Epithelial cell of esophagus (primary cell): ENCODE data around the gene TRABD.
"Not testable (repeated sequence)": the region's sequence is repeated elsewhere in the genome, so short reads cannot be mapped to it uniquely, and the experiment has no call there.

Experiments used
- DNase-seq: peaks from one replicate; pipeline ENCODE4 v3.0.0; 2010; ENCODE audit warnings: low read depth
- H3K4me3 ChIP-seq: 2 replicates; pipeline ENCODE4 v1.5.1; 2011; ENCODE audit warnings: mild to moderate bottlenecking, low read length, control low read depth
- TF ChIP-seq, protein P1 (sequence below): IDR thresholded peaks from 2 replicates; pipeline ENCODE4 v1.5.1; 2011; ENCODE audit warnings: low read depth, mild to moderate bottlenecking, low read length, control low read depth, inconsistent platforms; ENCODE audit not compliant: insufficient read depth; ENCODE audit errors: missing control alignments

The TRABD gene

DNA sequence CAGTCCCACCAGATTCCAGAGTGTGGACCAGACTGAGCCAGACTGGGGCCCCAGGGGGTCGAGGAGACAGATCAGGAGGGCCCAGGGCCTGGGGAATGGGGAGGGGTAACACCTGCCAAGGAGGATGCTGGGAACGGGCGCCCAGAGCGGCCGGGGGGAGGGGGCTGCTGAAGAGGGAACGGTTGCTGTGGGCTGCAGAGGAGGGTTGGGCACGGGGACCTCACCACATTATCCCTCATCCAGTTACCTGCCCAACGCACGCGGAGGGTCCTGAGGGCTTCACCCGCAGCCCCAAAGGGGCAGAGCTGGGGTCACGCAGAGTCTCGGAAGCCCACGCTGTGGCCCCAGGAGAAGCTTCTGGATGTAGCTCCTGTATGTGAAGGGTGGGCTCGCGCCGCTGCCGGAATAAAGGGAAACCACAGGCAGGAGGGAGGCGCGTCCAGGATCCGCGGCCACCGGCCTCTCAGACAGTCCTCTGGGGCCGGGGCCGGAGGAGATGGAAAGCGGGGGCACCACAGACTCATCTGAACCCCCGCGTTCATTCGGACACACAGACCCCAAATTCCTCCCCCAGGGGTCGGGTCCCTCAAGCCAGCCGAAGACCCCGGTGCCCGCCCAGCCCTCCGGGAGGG is 14.2 kb downstream of the TRABD start:
- DNase-seq = no peak
- peak overlapping the region; percentile 75 for H3K4me3 ChIP-seq
- TF ChIP-seq, protein P1, sequence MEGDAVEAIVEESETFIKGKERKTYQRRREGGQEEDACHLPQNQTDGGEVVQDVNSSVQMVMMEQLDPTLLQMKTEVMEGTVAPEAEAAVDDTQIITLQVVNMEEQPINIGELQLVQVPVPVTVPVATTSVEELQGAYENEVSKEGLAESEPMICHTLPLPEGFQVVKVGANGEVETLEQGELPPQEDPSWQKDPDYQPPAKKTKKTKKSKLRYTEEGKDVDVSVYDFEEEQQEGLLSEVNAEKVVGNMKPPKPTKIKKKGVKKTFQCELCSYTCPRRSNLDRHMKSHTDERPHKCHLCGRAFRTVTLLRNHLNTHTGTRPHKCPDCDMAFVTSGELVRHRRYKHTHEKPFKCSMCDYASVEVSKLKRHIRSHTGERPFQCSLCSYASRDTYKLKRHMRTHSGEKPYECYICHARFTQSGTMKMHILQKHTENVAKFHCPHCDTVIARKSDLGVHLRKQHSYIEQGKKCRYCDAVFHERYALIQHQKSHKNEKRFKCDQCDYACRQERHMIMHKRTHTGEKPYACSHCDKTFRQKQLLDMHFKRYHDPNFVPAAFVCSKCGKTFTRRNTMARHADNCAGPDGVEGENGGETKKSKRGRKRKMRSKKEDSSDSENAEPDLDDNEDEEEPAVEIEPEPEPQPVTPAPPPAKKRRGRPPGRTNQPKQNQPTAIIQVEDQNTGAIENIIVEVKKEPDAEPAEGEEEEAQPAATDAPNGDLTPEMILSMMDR = no peak

DNA sequence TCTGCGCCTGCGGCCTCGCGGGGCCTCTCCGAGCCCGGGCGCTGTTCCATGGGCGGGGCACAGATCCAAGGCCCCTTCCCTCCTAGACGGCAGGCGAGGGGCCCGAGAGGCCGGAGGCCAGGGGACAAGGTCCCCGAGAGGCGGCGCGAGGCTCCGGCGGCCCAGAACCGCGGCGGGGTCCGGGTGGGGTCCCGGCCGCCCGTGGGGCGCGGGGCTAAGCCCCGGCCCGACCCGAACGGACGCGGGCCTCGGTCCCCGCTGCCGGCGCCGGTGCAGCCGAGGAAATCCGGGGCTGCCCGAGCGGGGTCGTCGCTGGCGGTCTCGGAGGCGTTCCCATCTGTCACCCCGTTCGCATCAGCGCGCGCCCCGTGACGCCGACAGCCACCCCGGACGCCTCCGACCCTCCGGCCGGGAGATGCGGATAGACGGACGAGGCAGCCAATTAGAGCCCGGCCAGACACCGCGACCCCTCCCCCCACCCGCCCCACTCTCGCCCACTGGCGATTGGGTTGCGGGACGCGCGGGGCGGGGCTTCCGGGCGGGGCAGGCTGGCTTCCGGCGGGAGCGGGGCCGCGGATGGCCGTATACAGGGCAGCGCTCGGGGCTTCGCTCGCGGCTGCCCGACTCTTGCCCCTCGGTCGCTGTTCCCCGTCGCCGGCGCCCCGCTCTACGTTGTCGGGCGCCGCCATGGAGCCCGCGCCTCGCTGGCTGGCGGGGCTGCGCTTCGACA is 14.9 kb downstream of the TRABD start, which contains the start of gene SELENOO:
SELENOO (plus strand) TSS at position 551 of the 730 bp plus-strand sequence; CDS start at position 577, 26 bp downstream.
- peak within 1 kb of the TSS; percentile 75 for H3K4me3 ChIP-seq
- TF ChIP-seq, protein P1 = no peak
- DNase-seq = peak; percentile 89

DNA sequence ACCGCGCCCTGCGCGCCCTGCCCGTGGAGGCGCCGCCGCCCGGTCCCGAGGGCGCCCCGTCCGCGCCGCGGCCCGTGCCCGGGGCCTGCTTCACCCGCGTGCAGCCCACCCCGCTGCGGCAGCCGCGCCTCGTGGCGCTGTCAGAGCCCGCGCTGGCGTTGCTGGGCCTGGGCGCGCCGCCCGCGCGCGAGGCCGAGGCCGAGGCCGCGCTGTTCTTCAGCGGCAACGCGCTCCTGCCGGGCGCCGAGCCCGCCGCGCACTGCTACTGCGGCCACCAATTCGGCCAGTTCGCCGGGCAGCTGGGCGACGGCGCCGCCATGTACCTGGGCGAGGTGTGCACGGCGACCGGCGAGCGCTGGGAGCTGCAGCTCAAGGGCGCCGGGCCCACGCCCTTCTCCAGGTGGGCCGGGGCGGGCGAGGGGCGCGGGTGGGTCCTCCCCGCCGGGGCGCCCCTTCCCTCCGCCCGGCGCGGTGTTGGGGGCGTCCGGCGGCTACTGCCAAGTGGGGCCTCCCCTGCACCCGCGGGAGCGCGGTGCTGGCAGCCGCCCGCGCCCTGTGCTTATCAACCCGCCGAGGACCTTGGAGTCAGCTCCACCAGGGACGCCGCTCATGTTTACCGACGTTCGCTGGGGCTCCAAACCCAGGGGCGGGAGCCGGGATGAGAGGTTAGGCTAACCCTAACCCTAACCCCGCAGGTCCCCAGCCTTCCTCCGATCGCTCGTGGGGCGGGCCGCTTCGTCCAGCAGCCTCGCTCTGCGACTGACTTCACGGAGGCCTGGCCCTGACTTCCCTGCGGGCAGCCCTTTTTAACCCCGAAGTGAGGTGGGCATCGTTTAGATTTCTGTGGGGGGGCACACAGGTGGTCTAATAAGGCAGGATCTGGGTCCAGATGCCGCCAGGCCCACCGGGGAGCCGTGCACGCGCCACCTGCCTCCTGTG is 15.7 kb downstream of the TRABD start:
- peak; percentile 19 for DNase-seq
- H3K4me3 ChIP-seq = peak overlapping the region; percentile 75
- TF ChIP-seq, protein P1 = no peak

DNA sequence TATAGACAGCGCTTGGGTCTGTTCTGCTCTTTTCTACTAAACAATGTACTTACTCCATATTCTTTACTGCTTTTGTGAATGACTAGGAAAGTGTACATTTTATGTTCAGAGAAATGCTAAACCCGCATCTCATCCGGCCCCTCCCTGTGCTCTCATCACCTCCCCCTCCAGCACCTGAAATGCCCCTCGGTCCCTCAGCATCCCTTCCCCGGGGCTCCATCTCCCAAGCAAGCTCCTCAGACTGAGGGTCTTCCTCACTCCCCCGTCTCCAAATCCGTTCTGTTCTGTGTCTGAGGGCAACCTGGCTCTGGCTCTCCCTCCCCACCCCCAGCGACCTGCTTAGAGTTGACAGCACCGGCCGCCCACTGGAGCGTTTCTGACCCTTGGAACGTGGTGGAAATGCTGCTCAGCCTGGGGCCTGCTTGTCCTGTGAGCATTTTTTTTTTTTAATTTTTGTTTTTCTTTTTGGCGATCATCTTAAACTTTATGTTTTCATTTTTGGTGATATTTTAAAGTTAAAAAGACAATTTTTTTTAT is 16.5 kb downstream of the TRABD start:
- DNase-seq = no peak
- peak overlapping the region; percentile 75 for H3K4me3 ChIP-seq
- TF ChIP-seq, protein P1 = no peak

DNA sequence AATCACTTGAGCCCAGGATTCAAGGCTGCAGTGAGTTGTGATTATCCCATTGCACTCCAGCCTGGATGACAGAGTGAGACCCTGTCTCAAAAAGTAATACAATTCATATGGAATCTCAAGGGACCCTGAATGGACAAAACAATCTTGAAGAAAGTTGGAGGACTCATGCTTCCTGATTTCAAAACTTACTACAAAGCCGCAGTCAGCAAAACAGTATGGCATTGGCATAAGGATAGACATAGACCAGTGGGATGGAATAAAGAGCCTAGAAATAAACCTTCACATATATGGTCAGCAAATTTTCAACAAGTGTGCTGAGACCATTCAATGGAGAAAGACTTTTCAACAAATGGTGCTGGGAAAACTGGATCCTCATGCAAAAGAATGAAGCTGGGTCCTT is 17.6 kb downstream of the TRABD start:
- DNase-seq = no peak
- no peak overlapping the region for H3K4me3 ChIP-seq
- TF ChIP-seq, protein P1 = no peak

DNA sequence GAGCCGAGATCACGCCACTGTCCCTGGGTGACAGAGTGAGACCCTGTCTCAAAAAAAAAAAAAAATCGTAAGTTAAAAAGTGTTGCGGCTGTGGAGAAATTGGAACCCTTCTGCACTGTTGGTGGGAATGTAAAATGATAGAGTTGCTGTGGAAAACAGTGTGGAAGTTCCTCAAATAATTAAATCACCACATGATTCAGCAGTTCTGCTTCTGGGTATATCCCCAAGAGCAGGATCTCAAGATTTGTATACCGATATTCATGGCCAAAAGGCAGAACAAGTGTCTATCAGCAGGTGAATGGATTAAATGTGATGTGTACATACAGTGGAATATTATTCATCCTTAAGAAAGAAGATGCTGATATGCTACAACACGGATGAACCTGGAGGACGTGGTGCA is 18.9 kb downstream of the TRABD start:
- TF ChIP-seq, protein P1 = no peak
- no peak overlapping the region for H3K4me3 ChIP-seq
- DNase-seq = no peak

DNA sequence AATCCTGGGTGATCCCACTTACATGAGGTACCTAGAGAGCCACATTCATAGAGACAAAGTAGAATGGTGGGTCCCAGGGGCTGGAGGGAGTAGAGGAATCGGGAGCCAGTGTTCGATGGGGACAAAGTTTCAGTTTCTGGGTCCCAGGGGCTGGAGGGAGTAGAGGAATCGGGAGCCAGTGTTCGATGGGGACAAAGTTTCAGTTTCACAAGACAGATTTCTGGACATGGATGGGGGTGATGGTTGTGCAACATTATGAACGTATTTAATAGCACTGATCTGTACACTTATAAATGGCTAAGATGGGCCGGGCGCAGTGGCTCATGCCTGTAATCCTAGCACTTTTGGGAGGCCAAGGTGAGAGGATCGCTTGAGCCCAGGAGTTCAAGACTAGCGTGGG is 19.3 kb downstream of the TRABD start:
- DNase-seq, H3K4me3 ChIP-seq: not testable (repeated sequence)
